ENCODE data around the gene DMD.

GRCh38 chrX:32987142-32987541 lies 224.2 kb downstream of the DMD start:
- TF ChIP-seq CTCF (IDR thresholded peaks at IDR 0.05), result no peak
- TF ChIP-seq EP300 (IDR thresholded peaks at IDR 0.05), result no peak
- TF ChIP-seq POLR2A (IDR thresholded peaks at IDR 0.05), result no peak

All from ovary (tissue), 3 donors.